Measurements from ENCODE around the gene MSI2. TPM values are rescaled to one million over a fixed set of nuclear protein-coding genes. Genes with fewer than 3 reads are reported as not detected.
A peak's percentile ranks its signal among the peaks of the same experiment; 100 is the strongest.

The MSI2 gene
- total and polyA plus RNA-seq, 5 experiments from 2014 or later: 2.5 to 136 (median 4.9) TPM

DNA sequence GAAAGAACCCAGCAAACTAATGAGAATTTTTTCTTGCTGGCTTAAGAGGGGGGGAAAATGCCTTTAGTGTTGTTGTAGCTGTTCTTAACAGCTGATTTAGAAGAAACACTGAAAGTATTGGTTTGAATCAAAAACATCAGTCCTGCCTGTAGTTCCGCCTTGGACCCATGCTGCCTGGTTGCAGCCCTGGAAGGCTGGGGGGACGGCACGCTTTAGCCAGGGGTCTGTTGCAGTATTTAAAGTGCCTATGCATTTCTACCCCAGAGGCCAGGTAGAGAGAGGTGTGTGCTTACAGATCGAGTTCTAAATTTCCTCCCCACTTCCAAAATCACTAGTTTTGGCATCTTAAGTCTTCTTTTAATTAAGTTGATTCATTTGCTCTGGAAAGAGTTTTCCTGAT lies 286.9 kb downstream of the MSI2 start:
- POLR2A ChIA-PET: no interaction called here
- peaks cover 33 to 64% (median 52%) of the 10 kb centered on the region in 4 donors for H3K4me1 Mint-ChIP-seq
- peaks cover 0 to 4% (median 2%) of the 10 kb centered on the region in 3 donors for H3K36me3 Mint-ChIP-seq
- H3K4me3 Mint-ChIP-seq: no peak overlapping the region
- ATAC-seq (no peak), DNase-seq (no peak)
- H3K9me3 Mint-ChIP-seq: no peaks in the 10 kb centered on the region
- no peaks in the 10 kb centered on the region for H3K27me3 Mint-ChIP-seq
- H3K27ac Mint-ChIP-seq: peak overlapping the region in 2 of 10 donors; percentile 3 to 52

GRCh38 chr17:57544401-57544800 lies 288.1 kb downstream of the MSI2 start:
- POLR2A ChIA-PET: interaction anchor here (0.6 kb wide), 1 partner anchor 285 kb away, joined by 3 read pairs; no protein-coding TSS in a partner anchor
- Mint-ChIP-seq H3K4me1 (peaks cover 31 to 65% (median 54%) of the 10 kb centered on the region in 4 donors), H3K36me3 (peaks cover 0 to 4% (median 2%) of the 10 kb centered on the region in 3 donors), H3K27ac (peak overlapping the region in 2 of 10 donors; percentile 26 to 77), H3K27me3 (no peaks in the 10 kb centered on the region), H3K9me3 (no peaks in the 10 kb centered on the region), H3K4me3 (no peak overlapping the region)
- ATAC-seq: no peak
- DNase-seq: no peak

GRCh38 chr17:57544834-57545463 lies 288.6 kb downstream of the MSI2 start:
- peaks cover 0 to 4% (median 0%) of the 10 kb centered on the region in 3 donors for H3K36me3 Mint-ChIP-seq
- no peaks in the 10 kb centered on the region for H3K27me3 Mint-ChIP-seq
- POLR2A ChIA-PET: interaction anchor here (0.6 kb wide), 1 partner anchor 285 kb away, joined by 3 read pairs; no protein-coding TSS in a partner anchor
- no peak for DNase-seq
- H3K27ac Mint-ChIP-seq: no peak overlapping the region
- H3K4me1 Mint-ChIP-seq: peaks cover 34 to 70% (median 57%) of the 10 kb centered on the region in 4 donors
- no peak for ATAC-seq
- H3K9me3 Mint-ChIP-seq: no peaks in the 10 kb centered on the region
- H3K4me3 Mint-ChIP-seq: no peak overlapping the region

DNA sequence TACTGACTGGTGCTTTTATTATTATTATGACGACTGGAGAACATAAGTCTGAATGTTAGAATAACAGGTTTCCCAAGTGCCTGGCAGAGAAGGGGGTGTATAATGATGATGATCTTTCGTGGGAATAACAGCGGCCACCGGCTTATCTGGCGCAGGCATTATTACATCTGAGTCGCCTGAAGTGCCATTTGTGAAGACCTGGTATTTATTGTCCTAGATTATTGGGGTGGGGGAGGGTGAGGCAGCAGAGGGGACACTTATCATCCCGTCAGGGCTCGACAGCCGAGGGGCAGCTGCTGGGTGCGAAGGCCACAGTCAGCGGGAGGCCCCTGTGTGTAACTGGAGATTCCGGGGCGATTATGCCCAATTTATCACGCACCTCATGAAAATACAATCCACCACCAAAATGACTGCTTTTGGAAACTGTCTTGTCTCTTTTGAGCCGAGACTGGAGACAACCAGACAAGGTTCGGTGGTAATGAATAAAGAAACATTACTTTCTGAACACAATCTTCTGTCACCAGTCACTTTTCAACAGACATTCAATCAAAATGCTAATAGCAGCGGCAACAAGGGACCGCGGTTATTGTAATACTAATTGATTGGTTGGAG lies 289.5 kb downstream of the MSI2 start:
- H3K36me3 Mint-ChIP-seq: peaks cover 0 to 2% (median 0%) of the 10 kb centered on the region in 3 donors
- no peak for ATAC-seq
- POLR2A ChIA-PET: no interaction called here
- DNase-seq: no peak
- no peaks in the 10 kb centered on the region for H3K27me3 Mint-ChIP-seq
- no peak overlapping the region for H3K27ac Mint-ChIP-seq
- peaks cover 31 to 77% (median 63%) of the 10 kb centered on the region in 4 donors for H3K4me1 Mint-ChIP-seq
- no peaks in the 10 kb centered on the region for H3K9me3 Mint-ChIP-seq
- no peak overlapping the region for H3K4me3 Mint-ChIP-seq

GRCh38 chr17:57548421-57549410 lies 292.4 kb downstream of the MSI2 start:
- Mint-ChIP-seq H3K27me3 (no peaks in the 10 kb centered on the region), H3K36me3 (no peaks in the 10 kb centered on the region), H3K27ac (peak overlapping the region in 1 of 10 donors; percentile 60), H3K4me3 (peak overlapping the region in 2 of 10 donors; percentile 16 to 30), H3K9me3 (no peaks in the 10 kb centered on the region), H3K4me1 (peaks cover 39 to 87% (median 77%) of the 10 kb centered on the region in 4 donors)
- POLR2A ChIA-PET: no interaction called here
- ATAC-seq (no peak), DNase-seq (no peak)

GRCh38 chr17:57549468-57549867 lies 293.1 kb downstream of the MSI2 start:
- no peaks in the 10 kb centered on the region for H3K27me3 Mint-ChIP-seq
- H3K4me1 Mint-ChIP-seq: peaks cover 37 to 86% (median 80%) of the 10 kb centered on the region in 4 donors
- no peak for DNase-seq
- no peaks in the 10 kb centered on the region for H3K9me3 Mint-ChIP-seq
- peak overlapping the region in 2 of 10 donors; percentile 37 to 38 for H3K27ac Mint-ChIP-seq
- POLR2A ChIA-PET: no interaction called here
- no peak for ATAC-seq
- no peaks in the 10 kb centered on the region for H3K36me3 Mint-ChIP-seq
- peak overlapping the region in 3 of 10 donors; percentile 11 to 37 (median 16) for H3K4me3 Mint-ChIP-seq

GRCh38 chr17:57550016-57550415 lies 293.7 kb downstream of the MSI2 start:
- POLR2A ChIA-PET: interaction anchor here (0.7 kb wide), 1 partner anchor 274 kb away, joined by 3 read pairs; no protein-coding TSS in a partner anchor
- ATAC-seq (no peak), DNase-seq (no peak)
- Mint-ChIP-seq H3K9me3 (no peaks in the 10 kb centered on the region), H3K4me1 (peaks cover 37 to 85% (median 78%) of the 10 kb centered on the region in 4 donors), H3K36me3 (no peaks in the 10 kb centered on the region), H3K27me3 (no peaks in the 10 kb centered on the region), H3K27ac (peak overlapping the region in 6 of 10 donors; percentile 5 to 83 (median 35)), H3K4me3 (peak overlapping the region in 1 of 10 donors; percentile 16)

GRCh38 chr17:57550668-57551315 lies 294.5 kb downstream of the MSI2 start:
- POLR2A ChIA-PET: interaction anchor here (0.7 kb wide), 1 partner anchor 275 kb away, joined by 3 read pairs; no protein-coding TSS in a partner anchor
- Mint-ChIP-seq H3K4me3 (peak overlapping the region in 9 of 10 donors; percentile 12 to 75 (median 56)), H3K27ac (peak overlapping the region in 9 of 10 donors; percentile 10 to 88 (median 74)), H3K4me1 (peaks cover 39 to 89% (median 79%) of the 10 kb centered on the region in 4 donors), H3K9me3 (no peaks in the 10 kb centered on the region), H3K27me3 (no peaks in the 10 kb centered on the region), H3K36me3 (peaks cover 0 to 4% (median 0%) of the 10 kb centered on the region in 3 donors)
- DNase-seq: no peak
- no peak for ATAC-seq

- DNase-seq (peak in 8 of 10 donors; percentile 10 to 80 (median 52)), ATAC-seq (peak; percentile 69 to 87)
- Mint-ChIP-seq H3K27ac (peak overlapping the region; percentile 41 to 88 (median 80)), H3K4me3 (peak overlapping the region; percentile 12 to 75 (median 53)), H3K27me3 (no peaks in the 10 kb centered on the region), H3K4me1 (peaks cover 38 to 92% (median 75%) of the 10 kb centered on the region in 4 donors), H3K36me3 (peaks cover 0 to 4% (median 2%) of the 10 kb centered on the region in 3 donors), H3K9me3 (no peaks in the 10 kb centered on the region)
- POLR2A ChIA-PET: no interaction called here
These were observed 295.2 kb downstream of the MSI2 start for GRCh38 chr17:57551321-57552079.

DNA sequence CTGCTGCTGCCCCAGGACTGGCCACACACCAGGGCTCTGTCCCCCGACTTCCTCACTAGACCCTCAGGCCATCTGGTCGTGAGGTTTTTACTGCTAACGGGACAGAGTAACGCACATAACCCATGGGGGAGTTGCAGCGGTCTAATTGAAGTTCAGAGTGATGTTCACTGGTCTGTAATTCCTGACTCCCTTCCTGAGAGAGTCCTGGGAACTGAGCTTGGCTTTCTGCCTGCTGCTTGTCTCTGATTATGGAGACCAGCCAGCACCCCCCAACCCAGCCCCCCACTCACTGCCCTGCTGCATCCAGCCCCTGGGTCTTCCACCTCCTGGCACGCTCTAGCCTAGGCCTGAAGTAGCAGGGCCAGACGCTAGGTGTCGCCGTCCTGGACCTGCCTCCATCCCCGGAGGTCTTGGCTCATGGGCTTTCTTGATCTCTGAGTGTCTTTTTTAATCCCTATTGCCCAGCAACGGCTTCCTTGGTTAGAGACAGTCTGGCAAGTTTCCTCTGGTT lies 295.8 kb downstream of the MSI2 start:
- H3K27me3 Mint-ChIP-seq: no peaks in the 10 kb centered on the region
- H3K4me3 Mint-ChIP-seq: peak overlapping the region in 8 of 10 donors; percentile 14 to 72 (median 56)
- POLR2A ChIA-PET: interaction anchor here (1.4 kb wide), 1 partner anchor 12 kb away, joined by 3 read pairs; no protein-coding TSS in a partner anchor
- H3K4me1 Mint-ChIP-seq: peaks cover 32 to 92% (median 69%) of the 10 kb centered on the region in 4 donors
- peaks cover 0 to 8% (median 4%) of the 10 kb centered on the region in 3 donors for H3K36me3 Mint-ChIP-seq
- no peaks in the 10 kb centered on the region for H3K9me3 Mint-ChIP-seq
- peak in 9 of 10 donors; percentile 10 to 69 (median 30) for DNase-seq
- peak; percentile 60 to 69 for ATAC-seq
- peak overlapping the region in 9 of 10 donors; percentile 44 to 89 (median 79) for H3K27ac Mint-ChIP-seq

- H3K9me3 Mint-ChIP-seq: no peaks in the 10 kb centered on the region
- no peak overlapping the region for H3K4me3 Mint-ChIP-seq
- no peak for DNase-seq
- POLR2A ChIA-PET: interaction anchor here (1.4 kb wide), 1 partner anchor 11 kb away, joined by 3 read pairs; no protein-coding TSS in a partner anchor
- peaks cover 27 to 93% (median 61%) of the 10 kb centered on the region in 4 donors for H3K4me1 Mint-ChIP-seq
- peaks cover 0 to 11% (median 7%) of the 10 kb centered on the region in 3 donors for H3K36me3 Mint-ChIP-seq
- H3K27me3 Mint-ChIP-seq: no peaks in the 10 kb centered on the region
- no peak for ATAC-seq
- H3K27ac Mint-ChIP-seq: peak overlapping the region in 6 of 10 donors; percentile 24 to 86 (median 33)
These were observed 297.2 kb downstream of the MSI2 start for GRCh38 chr17:57553526-57553925.
